ENCODE results near the gene RDX.

RDX gene

DNA sequence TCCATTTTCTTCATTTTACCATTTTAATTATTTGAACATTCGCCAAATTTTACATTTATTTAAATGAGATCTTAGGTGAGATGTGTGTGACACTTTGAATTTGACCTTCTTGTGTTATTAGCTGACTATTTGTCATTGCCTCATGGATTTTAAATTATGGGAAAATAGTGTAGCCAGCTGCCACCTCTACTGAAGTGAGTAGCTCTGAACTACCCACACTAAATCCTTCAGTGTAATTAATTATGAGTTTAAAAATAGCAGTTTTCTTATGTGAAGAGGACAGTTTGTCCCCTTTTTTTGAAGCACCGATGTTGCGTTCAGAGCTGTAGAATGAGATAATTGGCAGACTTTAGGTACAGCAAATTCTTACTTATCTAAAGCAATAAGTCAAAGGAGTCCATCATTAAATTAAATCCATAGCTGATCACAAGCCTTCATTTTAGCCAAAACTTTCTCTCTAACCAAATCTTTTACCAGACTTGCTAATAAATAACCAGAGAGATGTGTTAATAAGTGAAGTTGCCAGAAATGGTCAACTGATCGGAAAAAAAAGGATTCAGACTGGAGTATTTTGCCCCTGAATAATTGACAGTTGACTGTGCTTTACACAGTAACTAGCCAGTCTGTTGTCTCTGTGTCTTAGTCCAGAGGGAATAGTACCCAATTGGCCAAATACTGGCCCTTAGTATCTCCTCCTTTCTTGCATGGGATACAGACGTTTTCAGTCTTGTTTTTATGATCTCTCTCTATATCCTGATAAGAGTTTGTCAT lies 128.2 kb downstream of the RDX start:
- no peak for DNase-seq

DNA sequence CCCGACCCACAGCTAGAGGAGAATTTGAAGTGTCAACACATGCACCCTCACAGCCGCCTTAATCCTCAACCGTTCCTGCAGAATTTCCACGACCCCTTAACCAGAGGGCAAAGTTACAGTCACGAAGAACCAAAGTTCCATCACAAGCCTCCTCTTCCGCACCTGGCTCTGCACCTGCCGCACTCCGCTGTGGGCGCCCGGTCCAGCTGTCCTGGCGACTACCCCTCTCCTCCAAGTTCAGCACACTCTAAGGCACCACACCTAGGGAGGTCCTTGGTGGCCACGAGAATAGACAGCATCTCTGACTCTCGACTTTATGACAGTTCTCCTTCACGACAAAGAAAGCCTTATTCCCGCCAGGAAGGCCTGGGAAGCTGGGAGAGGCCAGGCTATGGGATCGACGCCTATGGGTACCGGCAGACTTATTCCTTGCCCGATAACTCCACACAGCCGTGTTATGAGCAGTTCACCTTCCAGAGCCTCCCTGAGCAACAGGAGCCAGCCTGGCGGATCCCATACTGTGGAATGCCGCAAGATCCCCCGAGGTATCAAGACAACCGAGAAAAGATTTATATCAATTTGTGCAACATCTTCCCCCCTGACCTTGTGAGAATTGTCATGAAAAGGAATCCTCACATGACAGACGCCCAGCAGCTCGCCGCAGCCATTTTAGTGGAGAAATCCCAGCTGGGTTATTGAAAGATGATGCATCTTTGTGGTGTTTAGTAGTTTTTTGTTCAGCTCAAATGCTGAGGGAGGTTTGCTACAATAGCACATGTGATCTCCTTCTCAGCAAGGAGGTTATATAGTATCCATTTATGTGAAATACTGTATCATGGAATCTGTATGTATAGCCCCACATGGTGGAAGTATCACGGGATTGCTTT lies 131.1 kb downstream of the RDX start:
- DNase-seq: no peak

DNA sequence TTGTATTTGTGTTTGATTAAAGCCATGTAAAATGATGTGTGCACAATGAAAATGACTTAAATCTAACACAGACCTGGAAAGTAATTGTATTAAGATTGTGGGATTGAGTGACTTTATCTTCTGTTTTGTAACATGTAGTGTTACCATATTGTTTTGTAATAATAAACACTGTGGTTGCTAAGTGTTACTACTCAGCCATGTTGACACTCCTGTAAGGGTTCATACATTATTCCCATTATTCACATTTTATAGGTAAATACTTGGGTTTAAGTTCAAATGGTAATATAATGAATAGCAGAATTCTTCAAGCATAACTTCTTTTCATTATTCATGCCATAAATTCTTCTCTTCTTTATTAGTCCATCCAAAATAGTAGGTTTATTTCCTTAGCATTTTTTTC lies 134.2 kb downstream of the RDX start:
- no peak for DNase-seq

DNA sequence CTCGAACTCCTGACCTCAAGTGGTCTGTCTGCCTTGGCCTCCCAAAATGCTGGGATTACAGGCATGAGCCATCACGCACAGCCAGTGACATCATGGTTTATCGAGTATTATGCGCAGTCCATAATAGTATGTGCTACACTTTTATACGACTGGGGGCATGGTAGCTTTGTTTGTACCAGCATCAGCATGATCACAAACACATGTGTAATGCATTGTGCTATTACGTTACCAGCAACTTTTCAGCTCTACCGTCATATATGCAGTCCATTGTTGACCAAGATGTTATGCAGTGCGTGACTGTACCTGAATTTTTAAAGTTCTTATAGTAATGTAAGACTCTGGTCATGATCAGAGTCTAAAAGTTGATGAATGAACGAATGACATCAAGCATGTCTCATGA lies 135.4 kb downstream of the RDX start:
- DNase-seq: no peak

DNA sequence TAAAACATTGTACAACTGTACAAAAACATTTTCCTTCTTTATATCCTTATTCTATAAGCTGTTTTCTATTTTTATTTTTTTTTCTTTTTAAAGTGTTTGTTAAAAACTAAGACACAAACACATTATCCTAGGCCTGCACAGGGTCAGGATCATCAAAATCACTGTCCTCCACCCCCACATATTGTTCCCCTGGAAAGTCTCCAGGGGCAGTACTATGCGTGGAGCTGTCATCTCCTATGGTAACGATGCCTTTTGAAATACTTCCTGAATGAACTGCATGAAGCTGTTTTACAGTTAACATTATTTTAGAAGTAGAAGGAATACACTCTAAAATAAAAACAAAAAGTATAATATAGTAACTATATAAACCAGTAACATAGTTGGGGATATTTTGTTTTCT lies 136.0 kb downstream of the RDX start:
- DNase-seq: no peak

DNA sequence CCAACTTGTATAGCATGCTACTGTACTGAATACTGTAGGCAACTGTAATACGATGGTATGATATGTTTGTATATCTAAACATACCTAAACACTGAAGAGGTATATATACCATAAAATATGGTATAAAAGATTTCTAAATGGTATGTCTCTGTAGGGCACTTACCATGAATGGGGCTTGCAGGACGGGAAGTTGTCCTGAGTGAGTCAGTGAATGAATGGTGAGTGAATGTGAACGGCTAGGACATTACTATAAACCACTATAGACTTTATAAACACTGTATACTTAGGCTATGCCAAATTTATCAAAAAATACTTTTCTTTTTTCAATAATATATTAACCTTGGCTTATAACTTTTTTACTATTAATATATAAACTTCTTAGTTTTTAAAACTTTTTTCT lies 136.4 kb downstream of the RDX start:
- DNase-seq: no peak

DNA sequence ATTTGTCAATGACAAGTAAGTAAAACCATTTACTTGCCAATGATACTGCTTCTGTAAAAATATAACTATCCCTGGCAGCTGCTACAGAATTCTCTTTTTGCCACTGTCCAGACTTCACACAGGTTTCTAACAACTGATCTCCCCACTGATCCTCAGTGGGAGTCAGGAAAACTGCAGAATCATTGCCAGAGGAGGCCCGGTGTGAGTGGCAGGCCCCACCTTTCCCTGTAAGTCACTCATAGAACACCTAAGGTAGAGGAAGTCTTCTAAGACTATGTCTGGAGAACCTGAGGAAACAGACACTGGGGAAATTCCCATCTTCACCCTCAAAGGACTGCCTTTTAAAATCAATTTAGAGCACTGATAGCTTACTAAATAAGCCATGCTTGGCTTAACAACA lies 136.9 kb downstream of the RDX start:
- no peak for DNase-seq

DNA sequence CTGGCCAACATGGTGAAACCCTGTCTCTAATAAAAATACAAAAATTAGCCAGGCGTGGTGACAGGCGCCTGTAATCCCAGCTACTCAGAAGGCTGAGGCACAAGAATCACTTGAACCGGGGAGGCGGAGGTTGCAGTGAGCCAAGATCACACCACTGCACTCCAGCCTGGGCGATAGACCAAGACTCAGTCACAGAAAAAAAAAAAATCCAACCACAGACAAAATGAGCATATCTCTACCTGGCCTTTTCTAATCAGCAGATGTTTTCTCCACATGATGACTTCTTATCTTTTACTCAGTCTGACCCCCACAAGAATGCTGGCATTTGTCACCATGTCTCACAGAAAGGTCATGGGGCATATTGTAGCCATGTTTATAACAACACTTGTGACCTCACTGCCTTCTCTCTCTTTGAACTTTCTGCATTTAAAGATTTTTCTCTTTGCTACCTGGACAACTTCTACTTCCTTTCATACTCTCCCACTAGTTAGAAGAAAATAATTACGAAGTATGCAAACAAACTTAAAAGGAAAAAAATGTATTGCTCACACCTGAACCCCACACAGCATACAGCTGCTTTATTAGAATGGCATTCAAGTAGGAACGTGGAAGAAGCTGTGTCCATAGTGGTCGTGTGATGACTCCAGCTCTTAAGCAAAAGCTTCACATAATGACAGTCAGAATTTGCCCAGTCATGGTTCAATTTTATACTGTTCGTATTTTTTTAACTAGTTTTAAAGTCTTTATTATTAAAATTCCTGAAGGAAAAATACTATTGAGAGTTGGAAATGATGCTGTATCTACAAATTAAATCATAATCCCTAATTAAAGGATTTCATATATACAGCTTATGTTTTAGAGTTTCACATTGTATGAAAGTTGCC lies 137.9 kb downstream of the RDX start:
- no peak for DNase-seq

DNA sequence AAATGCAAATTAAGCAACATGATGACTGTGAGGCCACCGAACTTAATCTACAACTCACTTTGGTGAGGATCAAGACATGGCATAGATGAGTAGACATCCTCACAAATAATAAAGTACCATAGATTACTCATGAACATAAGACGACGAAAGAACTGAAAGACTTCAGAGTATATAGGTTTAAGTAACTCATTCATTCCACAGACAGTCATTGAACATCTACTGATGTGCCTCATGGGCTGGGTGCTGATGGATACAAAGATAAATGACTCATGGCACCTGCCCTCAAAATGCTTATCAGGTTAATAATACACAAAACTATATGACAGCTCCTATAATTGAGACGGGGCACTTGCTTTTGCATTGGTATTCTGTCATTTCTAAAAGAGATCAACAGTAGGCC lies 139.9 kb downstream of the RDX start:
- no peak for DNase-seq

DNA sequence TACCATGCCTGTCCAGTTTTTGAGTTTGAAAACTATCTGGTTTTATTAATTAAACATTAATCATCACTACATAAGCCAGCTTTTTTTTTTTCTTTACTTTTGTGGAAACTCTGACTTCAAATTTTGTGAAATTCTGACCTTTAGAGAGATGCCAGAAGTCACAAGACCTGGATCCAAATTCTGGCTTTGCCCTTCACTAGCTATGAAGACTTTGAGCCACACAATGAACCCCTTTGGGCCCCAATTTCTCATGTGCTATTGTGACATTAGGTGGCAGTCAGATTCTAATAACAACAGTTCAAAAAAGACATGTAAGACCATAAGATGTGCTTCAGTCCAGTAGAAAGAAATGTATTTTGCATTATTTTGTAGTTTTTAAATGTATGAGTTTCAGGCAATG lies 142.9 kb downstream of the RDX start:
- no peak for DNase-seq

DNA sequence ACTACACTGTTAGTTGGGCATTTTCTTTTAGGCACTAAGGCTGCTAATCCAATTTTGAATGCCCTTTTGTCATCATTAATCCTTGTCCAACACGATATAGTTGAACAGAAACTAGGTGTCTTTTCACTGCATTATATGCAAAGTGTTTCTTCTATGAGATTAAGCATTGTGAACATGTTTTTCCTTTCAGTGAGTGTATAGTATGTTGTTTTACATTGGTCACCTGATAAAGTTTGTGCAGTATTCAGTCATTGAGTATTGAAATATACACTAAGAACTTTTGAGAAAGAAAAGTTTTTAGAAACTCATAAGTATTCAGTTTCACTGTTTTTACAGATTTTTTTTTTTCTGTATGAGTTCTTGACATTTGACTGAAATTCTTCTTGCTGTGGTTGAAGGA lies 144.2 kb downstream of the RDX start:
- DNase-seq: no peak

DNA sequence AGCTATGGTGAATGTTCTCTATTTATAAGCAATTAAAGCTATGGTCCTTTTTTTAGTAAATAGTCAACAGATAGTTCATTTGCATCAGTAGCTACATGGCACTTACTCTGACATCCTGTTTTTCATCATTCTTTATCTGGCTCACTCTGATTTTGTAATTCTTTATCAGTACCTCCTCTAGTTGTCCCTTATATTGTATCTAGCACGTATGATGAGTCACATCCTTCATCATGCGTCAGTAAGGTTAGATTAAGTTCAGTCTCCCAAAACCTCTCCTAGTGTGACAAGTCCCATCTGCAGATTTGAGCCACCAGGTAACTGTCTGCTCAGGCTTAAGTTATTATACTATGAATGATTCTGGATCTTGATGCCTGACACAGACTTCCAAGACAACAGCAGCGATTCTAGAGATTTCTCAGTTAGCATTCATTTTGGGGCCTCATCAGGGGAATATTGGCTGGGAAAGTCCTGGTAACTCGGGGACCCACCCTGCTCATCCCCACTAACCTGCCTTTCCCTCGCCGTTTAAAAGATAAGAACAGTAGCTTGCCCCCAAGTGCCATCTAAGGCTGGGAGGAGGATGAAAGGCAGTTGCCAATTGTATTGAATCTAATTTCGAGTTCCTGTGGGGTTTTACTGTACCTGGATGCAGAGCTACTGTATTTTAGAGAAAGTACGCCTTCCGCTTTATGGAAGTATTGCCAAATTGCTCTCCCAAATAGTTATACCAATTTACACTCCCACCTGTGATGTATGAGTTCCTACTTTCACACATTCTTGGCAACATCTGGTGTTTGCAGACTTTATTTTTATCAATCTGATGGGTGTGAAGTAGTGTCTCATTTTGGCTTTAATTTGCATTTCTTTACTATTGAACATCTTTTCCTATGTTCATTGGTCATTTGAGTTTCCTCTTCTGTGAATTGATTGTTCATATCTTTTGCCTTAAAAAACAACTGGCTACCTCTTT lies 147.4 kb downstream of the RDX start:
- no peak for DNase-seq

DNA sequence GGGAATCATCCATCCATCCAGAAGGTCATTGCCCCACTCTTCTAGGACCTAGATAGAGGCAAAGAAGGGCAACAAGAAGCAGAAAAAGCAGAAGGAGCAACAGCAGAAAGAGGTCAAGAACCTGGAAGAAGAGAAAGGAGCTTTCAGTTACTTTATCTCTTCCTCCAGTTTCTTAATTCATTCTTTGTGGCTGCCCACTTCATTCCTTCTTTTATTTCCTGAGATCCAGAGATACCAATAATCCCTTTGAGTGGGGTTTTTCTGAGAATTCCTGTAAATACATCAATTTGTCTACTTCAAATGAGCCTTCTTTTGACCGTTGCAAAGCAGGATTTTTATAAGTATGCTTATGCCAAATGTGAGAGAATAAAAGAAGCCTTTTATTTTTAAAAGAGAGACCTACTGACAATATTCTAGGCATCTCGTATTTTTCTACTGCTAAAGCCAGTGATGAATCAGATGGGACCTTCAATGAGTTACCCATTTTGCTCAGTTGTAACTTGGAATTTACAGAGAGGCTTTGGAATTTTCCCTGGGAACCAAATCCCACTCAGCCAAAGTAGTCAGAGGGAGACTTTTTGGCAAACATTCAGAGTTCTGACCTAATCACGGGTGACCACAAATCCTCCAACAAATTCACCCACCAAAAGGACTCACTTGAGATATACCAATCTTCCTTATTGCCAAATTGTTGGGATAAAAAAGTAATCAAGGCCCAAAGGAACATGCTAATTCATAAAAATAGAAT lies 148.3 kb downstream of the RDX start:
- DNase-seq: no peak

DNA sequence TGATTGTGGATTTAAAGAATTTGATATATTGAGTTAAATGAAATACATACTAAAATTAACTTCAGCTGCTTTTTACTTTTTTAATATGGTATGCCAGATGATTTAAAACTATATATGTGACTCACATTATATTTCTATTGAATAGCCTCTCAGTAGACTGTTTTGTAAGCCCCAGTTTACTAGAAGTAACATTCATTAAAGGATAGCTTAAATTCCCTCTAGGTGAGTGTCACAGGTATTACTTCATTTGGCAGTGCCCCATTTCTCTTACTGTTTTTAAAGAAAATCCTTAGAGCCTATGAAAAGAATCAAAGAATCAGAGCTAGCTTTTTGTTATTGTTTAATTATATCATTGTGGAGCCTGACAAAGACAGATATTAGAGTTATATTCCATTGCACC lies 154.6 kb downstream of the RDX start:
- DNase-seq: no peak

DNA sequence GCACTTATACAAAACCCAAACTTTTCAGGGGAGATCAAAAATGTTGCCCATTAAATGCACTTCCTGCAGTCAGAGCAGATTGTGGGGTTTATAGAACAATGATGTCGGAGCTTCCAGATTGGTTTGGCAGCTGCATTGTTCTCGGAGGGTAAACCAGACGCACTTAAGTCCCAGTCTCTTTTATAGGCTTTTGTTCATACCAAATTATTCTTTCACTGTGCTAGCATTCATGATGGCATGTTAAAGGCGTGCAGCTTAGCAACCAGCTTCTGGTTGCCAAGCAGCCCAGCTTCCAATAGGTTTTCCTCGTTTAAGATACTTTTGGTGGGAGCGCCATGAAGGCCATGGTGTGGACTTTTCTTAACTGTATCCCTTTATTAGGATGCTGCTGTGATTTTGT lies 162.3 kb downstream of the RDX start:
- no peak for DNase-seq

DNA sequence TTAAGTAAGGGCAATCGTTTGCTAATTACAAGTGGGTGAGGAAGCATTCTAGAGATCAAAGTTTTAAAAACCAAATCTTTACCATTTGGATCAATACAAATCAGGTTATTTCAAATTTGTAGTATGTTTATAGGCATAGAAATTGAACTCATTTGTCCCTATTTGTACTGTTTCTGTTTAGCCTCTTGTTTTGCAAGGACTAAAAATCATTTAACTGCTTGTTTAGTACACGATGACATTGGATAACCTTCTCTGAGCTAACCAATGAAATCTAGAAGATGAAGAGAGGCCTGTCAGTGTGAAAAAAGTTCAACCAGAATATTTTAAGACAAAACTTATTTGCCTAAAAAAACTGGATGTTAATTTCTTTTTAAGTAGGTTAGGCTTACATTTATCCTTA lies 163.3 kb downstream of the RDX start:
- no peak for DNase-seq

DNA sequence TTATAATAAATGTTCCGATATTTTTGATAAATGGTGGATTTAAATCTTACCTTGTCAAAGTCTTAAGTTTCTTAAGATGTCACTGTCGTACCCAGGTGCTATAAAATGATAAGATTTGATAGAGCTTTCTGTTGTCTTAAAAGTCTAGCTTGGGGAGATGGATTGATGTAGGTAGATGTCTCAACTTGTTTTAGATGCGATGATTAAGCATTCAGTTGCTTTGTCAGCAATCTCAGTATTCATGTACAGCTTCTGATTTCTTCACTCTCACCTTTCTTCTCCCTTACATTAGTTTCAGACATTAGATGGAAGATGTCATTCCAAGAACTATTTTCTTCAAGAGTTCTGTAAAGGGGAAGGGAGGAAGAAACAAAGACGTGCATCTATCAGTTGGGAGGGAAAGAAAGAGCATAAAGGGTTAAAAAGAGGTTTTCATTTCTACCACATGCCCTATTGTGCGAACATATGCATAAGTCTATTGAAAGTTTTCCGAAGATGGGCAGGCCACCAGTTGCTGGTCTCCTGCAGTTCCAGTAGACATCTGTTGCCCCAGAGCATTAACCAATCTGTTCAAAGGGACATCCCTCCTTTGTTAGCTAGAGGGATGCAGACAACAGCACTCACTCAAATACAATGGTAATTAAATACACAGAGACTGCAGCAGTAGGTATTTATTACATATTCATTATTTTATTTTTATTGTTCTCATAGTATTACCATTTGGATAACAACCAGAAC lies 164.9 kb downstream of the RDX start:
- no peak for DNase-seq

DNA sequence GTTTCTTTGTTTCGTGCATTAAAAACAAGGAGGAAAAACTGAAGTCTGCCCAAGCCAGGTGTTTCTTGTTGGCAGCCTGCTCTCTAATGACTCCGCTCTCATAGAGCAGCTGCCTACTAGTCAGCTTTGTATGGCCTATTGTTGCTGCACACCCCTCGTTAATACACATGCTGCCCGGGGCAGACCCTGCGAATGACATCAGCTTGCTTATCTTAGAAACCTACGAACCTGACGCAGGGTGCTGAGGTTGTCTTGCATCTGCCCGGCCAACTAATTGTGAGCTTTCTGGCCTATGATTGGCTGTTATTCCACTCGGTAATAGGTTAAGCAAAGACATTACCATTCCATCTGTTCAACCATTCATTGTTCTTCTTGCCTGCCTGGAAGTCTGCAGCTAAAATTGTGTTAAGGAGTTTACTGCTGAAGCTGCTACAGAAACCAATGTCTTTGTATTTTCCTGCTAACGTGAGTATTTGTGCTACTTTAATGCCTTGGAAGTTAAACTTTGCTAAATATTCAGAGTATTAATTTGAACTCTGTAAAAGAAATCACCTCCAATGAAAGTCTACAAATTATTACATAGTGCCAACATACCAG lies 165.7 kb downstream of the RDX start:
- DNase-seq: no peak

DNA sequence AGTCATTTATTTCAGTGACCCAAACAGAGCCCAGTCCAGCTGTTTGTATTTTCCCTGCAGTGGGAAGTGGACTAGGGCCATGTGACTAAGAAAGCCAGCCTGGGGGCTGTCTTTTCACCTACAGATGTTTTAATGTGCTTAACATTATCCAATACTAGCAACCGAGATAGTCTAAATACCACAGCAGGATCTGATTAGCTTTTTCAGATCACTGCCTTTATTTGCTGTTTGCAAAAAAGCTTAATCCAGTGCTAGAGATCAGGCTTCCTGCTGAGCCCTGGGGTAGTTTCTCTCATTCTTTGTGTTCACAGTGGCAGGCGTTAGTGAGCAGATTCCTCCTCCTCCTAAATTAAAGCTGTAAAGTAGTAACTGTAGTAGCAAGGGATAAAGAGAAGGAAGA lies 168.3 kb downstream of the RDX start:
- no peak for DNase-seq

DNA sequence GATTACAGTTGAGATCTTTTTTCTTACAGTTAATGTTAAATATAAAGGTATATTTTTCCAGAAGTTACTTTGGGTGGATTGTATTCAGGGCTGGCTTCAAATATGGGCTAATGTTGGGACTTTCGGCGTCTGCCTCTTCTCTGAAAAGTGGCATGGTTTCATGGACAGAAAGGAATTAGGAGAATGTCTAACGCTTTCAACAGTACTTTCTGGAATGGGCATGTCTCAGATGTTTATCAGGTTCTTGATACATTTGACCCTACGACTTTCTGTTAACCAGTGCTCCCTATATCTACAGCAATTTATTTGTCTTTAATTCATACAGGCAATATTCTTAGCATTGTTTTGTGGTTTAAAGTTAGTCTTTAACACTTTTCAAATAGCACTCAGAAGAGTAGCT lies 169.5 kb downstream of the RDX start:
- no peak for DNase-seq

All from CD4-positive, alpha-beta T cell treated with Interleukin-17A for 4 hours (primary cell).